T-helper 2 cell treated with Interferon-gamma antibody and Interleukin-4, amounts not matched to agents 100 ng/mL and 5 ng/mL, for 36 hours (primary cell): ENCODE data around the gene PPP1R9A. TPM values are rescaled to one million over a fixed set of nuclear protein-coding genes. Genes with fewer than 3 reads are reported as not detected.

Experiments used
- intact Hi-C: fragments of 100-400 bp; cut with micrococcal nuclease; formaldehyde crosslinking; loops from one replicate; pipeline ENCODE4 v1.15.1; 2023
- total RNA-seq: library from RNA; stranded (reverse); gene quantifications from 2 replicates; pipeline ENCODE4 v1.2.3, GENCODE V29; 2022

The PPP1R9A gene
- total RNA-seq, 1 donor from 2014 or later: not detected

- intact Hi-C loops: no loop called here
Measured at GRCh38 chr7:95312561-95312960, 405.2 kb downstream of the PPP1R9A start.

GRCh38 chr7:95316588-95316987 is 409.2 kb downstream of the PPP1R9A start:
- intact Hi-C loops: no loop called here

- intact Hi-C loops: no loop called here
Measured at GRCh38 chr7:95317546-95317945, 410.2 kb downstream of the PPP1R9A start.

DNA sequence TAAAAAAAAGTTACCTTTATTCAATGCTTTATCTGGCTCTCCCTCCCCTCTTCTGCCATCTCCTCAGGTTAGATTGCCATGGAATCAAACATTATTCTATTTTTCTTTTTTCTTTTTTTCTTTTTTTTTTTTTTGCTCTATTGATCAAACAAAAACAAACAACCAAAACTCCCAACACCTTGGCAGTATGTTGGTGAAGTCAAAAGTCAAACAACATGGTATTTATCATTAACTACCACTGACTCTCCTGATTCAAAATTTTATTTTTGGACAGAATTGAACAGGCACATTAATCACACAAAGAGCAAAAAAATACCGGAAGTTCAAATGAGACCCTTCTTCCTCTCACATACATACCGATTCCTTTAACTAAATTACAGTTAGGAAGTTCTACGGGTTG is 410.6 kb downstream of the PPP1R9A start:
- intact Hi-C loops: no loop called here

- intact Hi-C loops: no loop called here
Measured at GRCh38 chr7:95318501-95319100, 411.2 kb downstream of the PPP1R9A start.

DNA sequence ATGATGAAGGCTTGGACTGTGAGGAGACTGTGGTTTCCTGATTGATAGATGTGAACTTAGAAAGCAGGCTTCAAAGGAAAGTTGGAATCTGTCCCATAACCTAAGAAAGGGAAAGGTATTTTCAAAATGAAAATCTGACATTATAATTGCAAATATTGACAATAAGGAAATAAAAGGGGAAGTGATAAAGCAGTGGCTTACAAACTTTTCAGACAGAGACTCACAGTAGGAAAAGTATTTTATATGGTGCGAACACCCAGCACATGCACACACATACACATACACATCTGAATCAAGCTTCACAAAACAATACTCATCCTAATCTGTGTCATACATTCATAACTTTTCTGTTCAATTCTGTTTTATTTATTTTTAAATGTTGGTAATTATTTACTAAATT is 412.2 kb downstream of the PPP1R9A start:
- intact Hi-C loops: no loop called here

DNA sequence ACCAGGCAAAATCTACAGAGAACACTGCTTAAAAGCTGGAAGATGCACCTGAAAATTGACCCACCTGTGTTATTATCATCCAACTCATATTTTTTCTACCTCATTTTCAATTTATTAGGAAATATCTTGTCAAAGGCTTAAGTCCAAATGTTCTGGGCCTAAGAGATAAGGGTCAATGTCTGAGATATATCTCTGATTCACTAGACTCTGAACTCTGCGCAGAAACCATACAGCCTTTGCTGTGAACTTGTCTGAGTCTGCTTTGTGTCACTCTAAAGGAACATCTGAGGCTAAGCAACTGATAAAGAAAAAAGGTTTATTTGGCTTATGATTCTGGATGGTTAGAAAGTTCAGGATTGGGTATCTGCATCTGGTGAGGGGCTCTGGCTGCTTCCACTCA is 413.3 kb downstream of the PPP1R9A start:
- intact Hi-C loops: no loop called here

GRCh38 chr7:95321720-95322119 is 414.3 kb downstream of the PPP1R9A start:
- intact Hi-C loops: no loop called here

DNA sequence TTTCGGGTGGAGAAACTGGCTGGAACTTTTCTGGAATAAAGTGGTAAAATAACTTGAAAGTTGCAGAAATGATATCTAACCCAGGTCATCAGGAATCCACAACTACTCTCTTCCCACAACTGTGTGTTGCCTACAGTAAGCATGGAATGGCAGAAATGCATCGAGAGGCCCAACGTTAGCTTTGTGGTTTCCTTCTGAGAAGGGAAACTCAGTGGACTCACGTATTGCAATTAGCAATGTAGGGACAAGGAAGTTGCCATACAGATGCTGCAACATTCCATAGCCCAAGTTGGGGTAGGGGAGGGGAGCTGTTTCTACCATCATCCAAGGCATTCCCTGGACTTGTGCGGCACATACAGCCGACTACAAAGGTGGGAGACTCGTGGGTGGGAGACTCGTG is 415.0 kb downstream of the PPP1R9A start:
- intact Hi-C loops: no loop called here

DNA sequence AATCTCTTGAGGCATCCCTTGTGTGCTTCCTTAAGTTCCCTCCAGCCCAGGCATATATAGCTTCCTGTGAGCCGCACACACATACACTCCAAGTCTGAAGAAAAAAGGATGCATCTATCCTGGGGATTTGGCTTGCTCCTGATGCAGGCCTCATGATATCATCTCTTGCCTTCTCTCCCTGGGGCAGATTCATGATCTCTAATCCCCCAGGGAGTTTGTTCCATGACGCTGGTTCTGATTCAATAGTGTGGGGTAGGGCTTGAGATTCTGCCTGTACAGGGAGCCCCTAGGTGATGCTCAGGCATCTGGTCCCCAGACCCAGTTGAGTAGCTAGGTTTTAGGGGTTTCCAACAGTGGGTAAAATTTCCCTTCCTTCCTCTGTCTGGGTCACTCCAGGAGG is 415.5 kb downstream of the PPP1R9A start:
- intact Hi-C loops: no loop called here

DNA sequence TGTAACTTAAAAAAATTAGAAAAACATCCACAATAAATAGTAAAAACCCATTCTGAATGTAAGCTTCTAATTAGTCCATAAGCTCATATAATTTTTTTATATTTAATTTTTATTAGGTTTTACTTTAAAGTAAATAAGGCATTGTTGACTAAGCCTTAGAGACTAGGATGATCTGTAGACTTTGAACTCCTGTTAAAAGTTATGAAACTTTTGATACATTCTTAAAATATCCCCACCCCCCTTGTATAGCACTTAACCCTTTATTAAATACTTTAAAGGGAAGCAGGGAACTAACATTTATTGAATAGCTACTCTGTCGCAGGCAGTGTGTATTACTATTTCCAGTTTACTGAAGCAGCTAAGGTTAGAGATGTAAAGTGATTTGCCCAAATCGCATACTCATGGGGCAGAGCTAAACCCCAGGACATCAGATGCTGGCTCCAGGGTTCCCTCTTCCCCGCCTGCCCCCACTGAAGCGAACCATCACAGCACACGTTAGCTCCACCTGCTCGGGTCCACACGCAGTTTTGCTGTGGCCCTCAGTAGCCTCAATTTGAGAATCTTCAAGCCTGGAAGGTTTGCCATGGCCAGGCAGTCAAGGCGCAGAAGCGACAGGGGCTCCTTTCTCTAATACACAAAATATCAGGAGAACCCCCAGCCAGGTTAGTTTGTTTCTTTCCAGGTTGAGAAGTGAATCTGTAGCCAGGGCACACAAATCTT is 416.2 kb downstream of the PPP1R9A start:
- intact Hi-C loops: no loop called here

DNA sequence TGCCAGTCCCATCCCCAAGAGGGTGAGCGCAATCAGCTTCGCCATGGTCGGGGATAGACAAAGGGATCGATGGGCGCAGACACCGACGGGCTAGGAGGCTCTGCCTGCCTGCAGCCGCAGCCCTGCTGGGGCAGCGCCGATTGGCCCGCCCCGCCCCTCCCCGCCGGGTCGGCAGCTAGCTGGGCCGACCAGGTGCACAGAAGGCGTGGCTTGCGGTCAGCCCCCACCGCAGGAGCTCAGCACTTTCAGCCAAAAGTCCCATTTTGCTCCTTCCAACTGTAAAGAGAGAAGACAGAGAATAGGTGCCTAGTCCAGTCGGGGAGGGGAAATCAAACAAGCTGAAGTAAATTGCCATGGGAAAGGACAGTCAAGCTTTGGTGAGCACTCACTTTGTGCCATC is 417.0 kb downstream of the PPP1R9A start, which contains the start of gene PON1:
Gene PON1, minus strand, starts transcription at position 102 of the 400 bp plus-strand sequence. Its CDS starts 57 bp downstream, at position 45.
- intact Hi-C loops: no loop called here

GRCh38 chr7:95327356-95327755 is 420.0 kb downstream of the PPP1R9A start:
- intact Hi-C loops: no loop called here

DNA sequence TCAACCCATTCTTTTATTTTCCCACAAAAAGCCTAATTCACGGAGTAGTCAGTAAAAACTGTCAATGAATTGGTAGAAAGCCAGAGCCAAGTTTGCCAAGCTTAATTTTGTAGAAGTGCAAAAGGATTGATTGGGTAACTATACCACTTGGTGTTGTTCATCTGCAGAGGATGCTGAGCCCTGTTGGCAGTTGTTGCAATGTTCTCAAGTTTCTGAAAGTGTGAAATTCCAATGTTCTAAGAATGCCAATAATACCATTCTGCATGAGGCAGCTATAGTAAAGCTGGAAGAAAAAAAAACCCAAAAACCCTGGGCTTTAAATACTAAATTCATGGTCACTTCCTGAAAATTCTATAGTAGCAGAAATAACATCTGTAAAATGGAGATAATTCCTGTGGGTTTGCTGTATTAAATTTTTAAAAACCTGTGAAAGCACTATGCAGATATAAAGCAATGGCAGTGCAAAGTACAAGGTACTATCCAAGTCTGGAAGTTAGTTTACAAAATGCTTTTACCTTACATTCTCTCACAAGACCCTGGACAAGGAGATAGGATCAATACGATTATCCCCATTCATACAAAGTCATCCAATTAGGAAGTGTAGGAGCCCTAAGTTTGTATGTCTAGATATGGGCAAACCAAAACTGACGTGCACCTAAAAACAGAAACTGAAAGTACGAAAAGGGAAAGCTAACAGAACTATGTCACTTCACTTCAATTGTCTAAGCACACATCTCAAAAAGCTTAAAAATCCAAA is 423.0 kb downstream of the PPP1R9A start:
- intact Hi-C loops: loop anchor here (10.0 kb wide), 1 partner anchor 144 kb away; no protein-coding TSS in a partner anchor

DNA sequence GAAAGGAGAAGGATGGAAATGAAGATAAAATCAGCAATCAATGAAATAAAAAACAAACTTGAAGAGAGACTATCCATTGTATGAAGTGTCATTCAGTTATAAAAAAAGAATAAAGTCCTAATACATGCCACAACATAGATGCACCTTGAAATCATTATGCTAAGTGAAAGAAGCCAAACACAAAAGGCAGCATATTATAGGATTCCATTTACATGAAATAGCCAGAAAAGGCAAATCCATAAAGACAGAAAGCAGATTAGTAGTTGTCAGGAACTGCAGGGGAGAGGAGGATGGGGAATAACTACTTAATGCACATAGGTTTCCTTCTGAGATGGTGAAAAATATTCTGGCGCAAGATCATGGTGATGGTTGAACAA is 423.6 kb downstream of the PPP1R9A start:
- intact Hi-C loops: loop anchor here (10.0 kb wide), 1 partner anchor 144 kb away; no protein-coding TSS in a partner anchor

DNA sequence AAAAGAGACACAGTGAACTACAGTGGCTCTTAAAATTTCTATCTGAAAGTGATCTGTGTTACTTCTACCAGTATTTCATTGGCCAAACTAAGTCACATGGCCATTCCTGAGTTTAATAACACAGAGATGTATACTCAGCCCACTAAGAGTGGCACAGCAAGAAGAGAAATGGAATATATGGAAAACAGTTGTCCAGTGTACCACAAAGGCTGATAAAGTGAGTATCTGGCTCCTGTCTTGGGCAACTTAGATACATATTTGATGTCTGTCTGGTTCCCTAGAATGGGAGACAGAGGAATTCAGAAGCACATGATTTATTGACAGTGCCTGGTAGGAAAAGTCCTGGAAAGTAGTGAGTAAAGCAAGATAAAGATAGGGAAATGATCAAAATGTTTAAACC is 427.1 kb downstream of the PPP1R9A start:
- intact Hi-C loops: loop anchor here (10.0 kb wide), 1 partner anchor 140 kb away; no protein-coding TSS in a partner anchor

DNA sequence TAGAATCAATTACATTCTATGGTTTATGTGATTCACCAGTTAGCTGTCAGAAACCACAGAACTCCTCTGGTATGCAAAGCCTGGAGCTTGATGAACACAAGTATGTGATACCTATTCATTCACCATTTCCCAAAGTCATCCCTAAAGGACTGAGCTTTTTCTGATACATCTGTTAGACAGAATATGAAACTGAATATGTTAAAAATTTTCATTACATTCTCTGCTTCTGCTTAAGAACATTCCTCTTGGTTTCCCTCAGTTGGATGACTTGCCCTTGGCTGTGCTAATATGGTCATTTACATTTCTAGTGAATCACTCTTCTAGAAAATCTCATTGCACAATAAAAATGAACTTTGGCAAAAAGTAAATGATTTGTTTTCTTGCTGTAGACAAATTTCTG is 427.7 kb downstream of the PPP1R9A start:
- intact Hi-C loops: loop anchor here (10.0 kb wide), 1 partner anchor 140 kb away; no protein-coding TSS in a partner anchor

- intact Hi-C loops: loop anchor here (10.0 kb wide), 1 partner anchor 136 kb away; no protein-coding TSS in a partner anchor
Measured at GRCh38 chr7:95338832-95339231, 431.4 kb downstream of the PPP1R9A start.

DNA sequence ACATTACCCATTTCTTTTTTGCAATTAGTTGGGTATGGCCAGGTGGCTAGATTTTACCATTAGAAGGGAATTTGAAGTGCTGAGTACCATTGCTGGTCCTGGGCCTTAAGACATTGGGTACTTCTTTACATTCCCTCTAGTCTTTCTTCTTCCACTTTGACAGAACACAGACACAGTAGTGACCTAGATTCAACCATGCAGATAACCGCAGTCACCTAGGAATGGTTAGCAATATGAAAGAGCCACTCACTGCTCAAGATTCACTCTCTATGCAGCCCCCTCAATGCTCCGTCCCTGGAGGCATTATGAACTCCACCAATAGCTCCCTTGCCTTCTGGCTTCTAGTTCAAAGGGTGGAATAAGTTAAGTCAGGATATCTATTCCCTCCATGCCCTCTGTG is 433.1 kb downstream of the PPP1R9A start:
- intact Hi-C loops: no loop called here

GRCh38 chr7:95342029-95342428 is 434.6 kb downstream of the PPP1R9A start:
- intact Hi-C loops: no loop called here

DNA sequence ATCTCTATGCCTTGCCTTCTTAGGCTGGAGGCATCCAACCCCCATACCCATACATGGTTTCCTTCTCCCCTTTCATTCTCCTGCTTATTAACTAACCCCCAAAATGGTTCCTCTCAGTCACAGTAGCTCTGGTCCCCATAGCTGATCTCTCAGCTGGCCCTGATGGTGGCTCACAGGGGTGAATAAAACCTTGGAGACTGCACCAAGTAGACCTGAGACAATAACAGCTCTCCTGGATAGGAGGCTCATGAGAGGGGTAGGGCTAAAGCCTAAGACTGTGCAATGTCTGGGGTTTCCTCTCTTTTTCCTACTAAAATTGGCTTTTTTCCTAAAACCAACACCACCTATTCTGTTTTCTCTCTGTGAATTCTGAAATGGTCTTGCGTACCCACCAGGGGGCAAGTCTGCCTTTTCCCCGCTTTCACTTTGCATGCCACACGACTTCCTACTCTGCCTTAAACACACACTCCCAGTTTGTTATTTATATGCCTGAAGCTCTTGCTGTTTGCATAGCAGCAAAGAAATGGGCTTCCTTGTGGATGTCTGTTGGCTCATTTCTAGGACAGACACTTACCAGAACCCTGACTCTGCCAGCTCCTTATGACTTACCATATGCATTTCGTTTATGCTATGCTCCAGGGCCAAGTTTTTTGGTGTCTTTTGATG is 435.4 kb downstream of the PPP1R9A start:
- intact Hi-C loops: no loop called here
